ENCODE results near the gene DCLK1.

DCLK1 gene

GRCh38 chr13:36131222-36131930, at the start of gene DCLK1:
TSS of gene DCLK1 (minus strand) at chr13:36131382.
- peak in 30 of 51 donors; percentile 11 to 68 (median 45) for DNase-seq

GRCh38 chr13:36175621-36176020, 44.4 kb upstream of the DCLK1 start:
- DNase-seq = no peak

GRCh38 chr13:36174923-36175322, 43.7 kb upstream of the DCLK1 start:
- no peak for DNase-seq

- DNase-seq = no peak
Observed at GRCh38 chr13:36173571-36174322, 42.6 kb upstream of the DCLK1 start.

GRCh38 chr13:36166046-36166445, 34.9 kb upstream of the DCLK1 start:
- no peak for DNase-seq

GRCh38 chr13:36163809-36164308, 32.7 kb upstream of the DCLK1 start:
- DNase-seq = peak in 6 of 51 donors; percentile 3 to 10 (median 6)

- peak in 1 of 51 donors; percentile 2 for DNase-seq
Observed at GRCh38 chr13:36163286-36163685, 32.1 kb upstream of the DCLK1 start.

GRCh38 chr13:36160297-36160696, 29.1 kb upstream of the DCLK1 start:
- no peak for DNase-seq

- no peak for DNase-seq
Observed at GRCh38 chr13:36158611-36159010, 27.4 kb upstream of the DCLK1 start.

- no peak for DNase-seq
Observed at GRCh38 chr13:36157480-36157879, 26.3 kb upstream of the DCLK1 start.

GRCh38 chr13:36154567-36155291, 23.5 kb upstream of the DCLK1 start:
- peak in 16 of 51 donors; percentile 5 to 64 (median 19) for DNase-seq

- no peak for DNase-seq
Observed at GRCh38 chr13:36151591-36151990, 20.4 kb upstream of the DCLK1 start.

GRCh38 chr13:36148446-36148845, 17.3 kb upstream of the DCLK1 start:
- DNase-seq = peak in 1 of 51 donors; percentile 9

GRCh38 chr13:36147330-36147729, 16.1 kb upstream of the DCLK1 start:
- DNase-seq = no peak

- DNase-seq = no peak
Observed at GRCh38 chr13:36146511-36147269, 15.5 kb upstream of the DCLK1 start.

- no peak for DNase-seq
Observed at GRCh38 chr13:36143738-36144137, 12.6 kb upstream of the DCLK1 start.

- no peak for DNase-seq
Observed at GRCh38 chr13:36142735-36143134, 11.6 kb upstream of the DCLK1 start.

GRCh38 chr13:36135876-36136275, 4.7 kb upstream of the DCLK1 start:
- DNase-seq = no peak

GRCh38 chr13:36134632-36135031, 3.5 kb upstream of the DCLK1 start:
- no peak for DNase-seq

- no peak for DNase-seq
Observed at GRCh38 chr13:36133950-36134626, 2.9 kb upstream of the DCLK1 start.

- DNase-seq = no peak
Observed at GRCh38 chr13:36132376-36132775, 1.2 kb upstream of the DCLK1 start.

Measured in hypothalamus (tissue), 51 donors.